D721Med (cell line): ENCODE measurements around the gene DLK2.

Source experiments
- DNase-seq: peaks from one replicate; pipeline ENCODE4 v3.0.0; 2011; ENCODE audit warnings: low spot score; ENCODE audit not compliant: insufficient read length
- FAIRE-seq: peaks from 2 replicates; lab custom pipeline; 2011; peaks lifted over from hg19 to GRCh38; lab: Jason Lieb, UNC
- CTCF ChIP-seq: IDR thresholded peaks from 2 replicates; pipeline ENCODE4 v1.5.1; 2012; ENCODE audit warnings: mild to moderate bottlenecking, control low read depth; ENCODE audit not compliant: insufficient read depth; ENCODE audit errors: missing control alignments

The DLK2 gene

GRCh38 chr6:43434943-43435342 lies 20.4 kb downstream of the DLK2 start:
- DNase-seq (no peak), FAIRE-seq (no peak)
- TF ChIP-seq CTCF = no peak

DNA sequence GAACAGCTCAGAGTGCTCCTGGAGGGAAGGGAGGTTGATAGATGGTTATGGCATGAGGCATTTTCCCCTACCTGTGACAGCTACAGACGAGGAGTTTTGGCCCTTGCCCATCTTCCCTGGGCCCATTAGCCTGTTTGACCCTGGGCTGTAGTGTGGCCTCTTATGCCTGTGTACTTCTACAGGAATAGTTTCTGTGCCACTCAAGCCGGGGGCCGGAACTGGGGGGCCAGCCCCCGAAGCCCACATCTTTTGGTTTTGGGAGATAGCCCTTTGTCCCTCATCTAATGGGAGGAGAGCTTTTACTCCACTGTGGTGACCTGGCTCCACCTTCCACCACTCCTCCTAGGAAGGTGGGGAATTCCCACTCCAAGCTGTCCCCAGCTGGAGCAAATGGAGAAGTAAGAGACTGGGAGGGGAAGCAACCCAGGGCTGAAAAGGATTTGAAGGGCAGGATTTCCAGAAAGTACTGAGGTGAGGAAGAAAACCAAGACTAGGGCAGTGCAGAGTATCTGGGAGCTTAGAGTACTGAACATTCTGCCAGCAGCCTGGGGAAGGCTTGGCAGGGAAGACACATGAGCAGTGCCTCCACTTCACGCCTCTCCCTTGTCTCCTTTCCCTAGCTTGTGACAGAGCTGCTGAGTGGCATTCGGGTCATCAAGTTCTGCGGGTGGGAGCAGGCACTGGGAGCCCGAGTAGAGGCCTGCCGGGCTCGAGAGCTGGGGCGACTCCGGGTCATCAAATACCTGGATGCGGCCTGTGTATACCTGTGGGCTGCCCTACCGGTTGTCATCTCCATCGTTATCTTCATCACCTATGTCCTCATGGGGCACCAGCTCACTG lies 21.1 kb downstream of the DLK2 start:
- FAIRE-seq = no peak
- no peak for DNase-seq
- TF ChIP-seq CTCF = no peak

GRCh38 chr6:43433148-43433547 lies 22.2 kb downstream of the DLK2 start:
- FAIRE-seq (no peak), DNase-seq (no peak)
- TF ChIP-seq CTCF = no peak

GRCh38 chr6:43432009-43432945 lies 23.1 kb downstream of the DLK2 start:
- TF ChIP-seq CTCF = no peak
- no peak for DNase-seq
- FAIRE-seq = no peak

- no peak for TF ChIP-seq CTCF
- FAIRE-seq = no peak
- no peak for DNase-seq
Observed at GRCh38 chr6:43428874-43429273, 26.5 kb downstream of the DLK2 start.

DNA sequence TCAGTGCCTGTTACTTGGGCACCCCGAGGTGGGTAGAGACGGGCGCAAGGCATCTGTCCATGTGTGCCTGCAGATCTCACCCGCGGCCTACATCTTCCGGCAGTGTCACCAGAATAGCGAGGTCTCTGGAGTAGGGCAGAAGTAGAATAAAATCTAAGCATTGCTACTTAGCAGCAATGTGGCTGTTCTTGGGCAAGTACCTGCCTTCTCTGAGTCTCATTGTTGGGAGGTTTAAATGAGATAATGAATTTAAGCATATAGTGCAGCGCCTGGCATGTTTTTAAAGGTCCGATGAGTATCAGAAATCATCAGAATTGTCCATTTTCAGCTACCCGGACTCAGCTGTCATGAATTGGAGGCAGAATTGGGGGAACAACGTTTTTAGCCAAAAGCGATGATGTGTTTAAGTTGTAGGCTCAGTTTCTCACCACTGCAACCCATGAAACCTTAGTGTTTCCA lies 27.2 kb downstream of the DLK2 start:
- no peak for TF ChIP-seq CTCF
- no peak for DNase-seq
- no peak for FAIRE-seq
